ENCODE data around the gene BACE1-AS.
"Not testable (repeated sequence)": the region's sequence is repeated elsewhere in the genome, so short reads cannot be mapped to it uniquely, and the experiment has no call there.

Gene BACE1-AS

GRCh38 chr11:117295438-117296137 lies 4.4 kb downstream of the BACE1-AS start:
- DNase-seq, result no peak

- DNase-seq, result no peak
These were observed 5.7 kb downstream of the BACE1-AS start for GRCh38 chr11:117296881-117297280.

- DNase-seq, result no peak
These were observed 7.0 kb downstream of the BACE1-AS start for GRCh38 chr11:117298195-117298594.

DNA sequence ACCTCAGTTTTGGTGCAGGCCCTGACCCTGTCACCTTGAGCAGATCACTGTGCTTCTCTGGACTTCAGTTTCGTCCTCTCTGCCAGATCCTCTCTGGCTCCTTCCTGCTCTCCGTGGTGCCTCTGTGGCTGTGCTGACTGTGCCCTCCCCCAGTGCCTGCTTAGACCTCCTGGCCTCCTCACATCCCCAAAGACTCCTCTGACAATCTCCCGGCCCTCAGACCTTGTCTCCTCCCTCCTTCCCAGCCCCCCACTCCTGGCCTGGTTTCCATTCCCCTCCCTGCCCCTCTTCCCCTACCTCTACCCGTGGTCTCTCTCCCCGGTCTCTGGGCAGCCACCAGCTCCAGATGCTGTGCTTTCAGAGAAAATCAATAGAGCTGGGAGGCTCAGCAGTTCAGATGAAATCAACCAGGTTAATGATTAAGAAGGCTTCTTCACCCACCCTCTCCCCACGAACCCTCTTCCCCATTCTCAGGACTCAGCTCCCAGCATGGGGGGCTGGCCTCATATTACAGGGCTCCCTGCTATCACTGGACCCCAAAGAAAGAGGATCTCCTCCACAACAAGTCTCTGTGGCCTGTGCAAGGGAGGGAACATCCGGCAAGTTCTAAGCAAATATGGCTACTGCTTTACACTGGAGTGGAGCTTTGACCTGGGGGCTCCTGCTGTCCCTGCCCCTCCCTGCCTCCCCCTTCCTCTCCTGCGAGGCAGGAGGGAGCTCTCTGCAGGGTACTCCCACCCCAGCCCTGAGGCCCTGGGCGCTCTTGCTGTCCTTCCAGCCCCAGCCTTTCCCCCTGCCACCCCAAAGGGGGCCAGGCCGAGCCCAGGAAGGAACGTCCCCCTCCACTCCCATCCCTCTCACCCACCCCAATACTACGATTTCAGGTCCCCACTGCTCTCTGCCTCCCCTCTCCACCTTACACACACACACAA lies 8.5 kb downstream of the BACE1-AS start:
- no peak for DNase-seq

GRCh38 chr11:117300283-117300663 lies 9.1 kb downstream of the BACE1-AS start:
- no peak for DNase-seq

GRCh38 chr11:117300773-117301172 lies 9.6 kb downstream of the BACE1-AS start:
- DNase-seq, result peak in 1 of 2 donors; percentile 12

GRCh38 chr11:117302228-117302627 lies 11.1 kb downstream of the BACE1-AS start:
- DNase-seq, result no peak

DNA sequence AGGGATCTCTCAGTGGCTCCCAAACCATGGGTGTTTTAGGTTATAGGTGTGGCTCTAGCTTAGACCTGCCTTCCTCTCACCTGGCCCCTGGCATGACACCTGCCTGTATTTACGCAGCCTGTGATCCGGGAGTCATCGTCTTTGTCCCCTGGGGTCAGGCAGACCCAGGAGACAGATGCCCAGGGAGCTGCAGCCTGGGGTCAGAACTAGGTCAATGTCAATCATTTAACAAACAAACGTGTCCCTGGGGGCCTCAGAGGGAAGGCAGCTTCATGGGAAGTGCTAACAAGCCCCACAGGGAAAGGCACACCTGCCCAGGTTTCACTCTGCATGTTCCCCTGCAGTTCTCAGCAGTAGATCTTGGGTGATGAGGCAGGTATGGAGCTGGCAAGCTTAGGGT lies 12.0 kb downstream of the BACE1-AS start:
- DNase-seq, result no peak

DNA sequence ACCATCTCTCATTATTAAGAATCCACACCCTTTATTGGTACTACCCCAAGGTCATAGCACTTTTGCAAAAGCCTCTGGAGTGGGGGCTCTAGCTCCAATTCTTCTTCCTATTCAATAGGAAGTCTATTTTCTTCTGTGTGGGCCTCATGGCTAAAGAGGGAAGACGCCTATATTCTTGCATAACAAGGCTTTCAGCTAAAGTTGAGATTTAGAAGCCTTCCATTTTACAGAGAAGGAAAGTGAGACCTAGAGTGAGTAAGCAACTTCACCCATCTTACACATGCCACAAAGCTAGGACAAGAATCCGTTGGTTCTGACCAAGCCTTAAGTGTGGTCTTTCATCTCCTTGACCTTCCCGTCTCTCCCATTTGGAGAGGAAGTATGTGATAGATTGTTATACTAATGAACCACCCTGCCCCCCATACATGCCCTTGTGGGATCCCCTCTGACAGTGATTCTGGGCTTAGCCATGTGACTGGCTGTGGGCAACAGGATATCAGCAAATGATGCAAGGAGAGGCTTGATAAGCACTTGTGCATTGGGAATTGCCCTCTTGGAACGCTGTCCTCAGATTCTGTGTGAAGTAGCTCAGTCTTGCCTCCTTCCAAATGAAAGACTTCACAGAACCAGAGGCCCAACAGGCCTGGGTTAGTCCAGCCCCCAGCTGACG lies 12.6 kb downstream of the BACE1-AS start:
- peak; percentile 48 to 58 for DNase-seq

DNA sequence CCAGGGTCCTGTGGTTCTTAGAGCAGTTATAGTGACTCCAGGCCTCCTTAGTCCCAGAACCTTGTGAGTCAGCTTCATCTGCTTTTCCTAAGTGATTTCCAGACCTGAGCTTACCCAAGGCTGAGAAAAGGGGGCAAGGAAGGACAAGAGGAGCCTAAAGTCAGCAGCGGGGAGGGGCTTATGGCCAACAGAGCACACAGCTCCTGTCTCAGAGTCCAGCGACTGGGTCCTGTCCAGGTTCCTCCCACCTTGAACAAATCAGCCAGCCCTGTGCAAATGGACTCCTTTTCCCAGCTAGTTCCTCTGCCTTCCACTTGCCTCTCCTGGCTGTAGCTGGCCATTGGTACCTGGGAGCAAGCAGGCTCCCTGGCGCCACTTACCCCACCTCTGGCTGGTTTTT lies 14.0 kb downstream of the BACE1-AS start:
- DNase-seq, result no peak

DNA sequence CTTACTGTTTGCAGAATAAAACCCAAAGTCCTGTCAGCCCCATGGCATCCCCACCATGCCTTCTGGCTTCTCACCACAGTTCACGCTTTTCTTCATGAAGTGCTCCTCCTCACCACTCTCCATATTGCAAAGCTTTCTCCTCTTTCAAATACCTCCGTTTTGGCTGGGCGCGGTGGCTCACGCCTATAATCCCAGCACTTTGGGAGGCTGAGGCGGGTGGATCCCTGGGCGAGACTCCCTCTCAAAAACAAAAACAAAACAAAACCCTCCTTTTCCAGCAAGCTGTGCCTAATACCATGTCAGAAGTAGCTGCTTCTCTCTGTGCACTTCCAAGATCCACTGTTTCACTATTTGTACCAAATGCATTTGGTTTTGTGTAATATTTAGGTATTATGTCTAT lies 18.2 kb downstream of the BACE1-AS start:
- no peak for DNase-seq

GRCh38 chr11:117313091-117313490 lies 21.9 kb downstream of the BACE1-AS start:
- DNase-seq, result peak; percentile 68 to 75

- DNase-seq, result peak; percentile 18 to 42
These were observed 23.0 kb downstream of the BACE1-AS start for GRCh38 chr11:117313828-117314768.

DNA sequence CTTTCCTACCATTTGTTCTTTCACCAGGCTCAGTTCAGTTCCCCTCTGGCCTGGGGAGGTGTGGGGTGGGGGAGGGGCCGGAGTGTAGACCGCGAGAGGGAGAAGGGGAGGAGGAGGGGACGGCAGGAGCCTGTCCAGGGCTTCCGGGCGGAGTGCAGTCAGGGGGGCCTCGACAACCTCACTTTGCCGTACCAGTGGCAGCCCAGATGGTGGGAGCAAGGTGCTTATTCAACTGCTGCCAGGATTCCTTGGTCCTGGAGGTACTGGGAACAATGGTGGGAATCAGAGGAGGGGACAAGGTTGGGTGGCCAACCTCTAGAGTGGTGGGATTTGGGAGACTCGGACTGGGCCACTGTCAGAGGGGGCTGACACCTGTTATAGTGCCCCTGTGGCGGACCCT lies 23.7 kb downstream of the BACE1-AS start:
- DNase-seq, result no peak

DNA sequence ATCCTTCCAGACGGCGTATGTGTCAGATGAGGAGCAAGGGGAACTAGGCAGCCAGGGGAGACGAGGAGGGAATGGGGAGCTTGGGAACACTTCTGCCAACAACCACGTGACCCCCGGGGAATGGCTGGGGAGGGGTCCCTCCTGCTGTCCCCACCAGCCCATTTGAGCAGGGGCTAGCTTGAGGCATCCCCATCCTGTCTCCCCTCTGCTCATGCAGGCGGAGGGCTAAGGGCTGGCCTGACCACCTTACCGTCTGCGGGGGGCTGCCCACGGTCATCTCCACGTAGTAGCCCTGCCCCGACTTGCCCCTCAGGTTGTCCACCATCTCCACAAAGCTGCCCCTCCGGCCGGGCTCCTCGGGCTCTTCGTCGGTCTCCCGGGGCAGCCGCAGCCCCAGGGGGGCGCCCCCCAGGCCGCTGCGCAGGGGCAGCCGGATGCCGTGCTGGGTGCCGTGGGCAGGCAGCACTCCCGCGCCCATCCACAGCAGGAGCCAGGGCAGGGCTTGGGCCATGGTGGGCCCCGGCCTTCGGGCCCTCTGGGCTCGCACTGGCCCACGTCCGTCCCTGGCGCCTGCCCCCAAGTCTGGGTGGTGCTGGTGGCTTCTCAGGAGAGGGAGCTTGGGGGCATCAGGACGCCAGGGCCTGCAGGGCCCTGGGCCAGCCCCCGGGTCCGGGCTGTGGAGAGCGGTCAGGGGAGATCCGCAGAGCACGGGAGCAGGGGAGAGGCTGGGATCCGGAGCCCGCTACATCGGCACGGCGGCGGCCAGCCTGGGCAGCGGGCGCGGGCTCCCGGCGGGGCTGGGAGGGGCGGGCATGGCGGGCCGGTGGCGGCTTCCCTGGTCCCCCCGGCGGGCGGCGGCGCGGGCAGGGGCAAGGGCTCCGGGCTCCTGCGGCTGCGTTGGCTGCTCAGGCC lies 24.4 kb downstream of the BACE1-AS start:
- no peak for DNase-seq

- peak; percentile 43 to 71 for DNase-seq
These were observed 25.2 kb downstream of the BACE1-AS start, which contains the start of gene BACE1 for GRCh38 chr11:117316197-117316961. TSS of gene BACE1 (minus strand) at chr11:117316256. CDS start at chr11:117315795, 461 bp downstream.

- DNase-seq, result no peak
These were observed 27.6 kb downstream of the BACE1-AS start for GRCh38 chr11:117318738-117319137.

DNA sequence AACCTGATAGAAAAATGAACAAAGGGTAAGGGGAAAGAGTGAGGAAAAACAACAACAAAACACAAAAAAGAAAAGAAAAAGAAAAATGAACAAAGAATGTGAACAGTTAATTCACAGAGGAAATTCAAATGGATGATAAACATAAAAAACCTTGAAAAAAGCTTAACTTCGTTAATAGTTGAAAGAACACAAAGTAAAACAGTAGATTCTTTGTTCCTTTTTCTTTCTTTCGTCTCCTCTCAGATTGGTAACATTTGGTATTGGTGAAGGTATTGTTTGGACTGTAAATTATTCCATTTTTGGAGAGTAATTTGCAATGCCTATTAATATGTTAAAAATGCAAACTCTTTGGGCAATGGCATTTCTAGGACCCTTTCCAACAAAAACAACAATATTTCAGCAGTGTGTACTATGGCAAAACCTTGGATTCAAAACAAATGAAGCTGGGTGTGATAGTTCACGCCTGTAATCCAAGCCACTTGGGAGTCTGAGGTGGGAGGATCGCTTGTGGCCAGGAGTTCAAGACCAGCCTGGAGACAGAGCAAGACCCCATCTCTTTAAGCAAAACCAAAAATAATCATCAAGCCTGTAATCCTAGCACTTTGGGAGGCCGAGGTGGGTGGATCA lies 28.2 kb downstream of the BACE1-AS start:
- no peak for DNase-seq

DNA sequence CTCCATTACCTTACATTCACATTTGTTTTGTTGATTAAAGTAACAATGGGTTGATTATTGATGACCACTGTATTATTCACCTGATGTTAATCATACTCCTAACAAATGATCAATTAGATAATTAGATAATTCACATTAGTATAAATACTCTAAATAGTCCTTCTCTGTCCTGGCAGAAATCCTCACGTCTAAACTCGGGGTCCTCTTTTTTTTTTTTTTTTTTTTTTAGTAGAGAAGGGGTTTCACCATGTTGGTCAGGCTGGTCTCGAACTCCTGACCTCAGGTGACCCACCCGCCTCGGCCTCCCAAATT lies 36.1 kb downstream of the BACE1-AS start:
- not testable (repeated sequence) for DNase-seq

Measured in inflammatory macrophage (primary cell).